ENCODE results near the gene ALG2. TPM values are rescaled to one million over a fixed set of nuclear protein-coding genes. Genes with fewer than 3 reads are reported as not detected.
A peak's percentile ranks its signal among the peaks of the same experiment; 100 is the strongest.

Gene ALG2
- total RNA-seq, 4 donors from 2014 or later, result 23.8 to 31.1 (median 28.1) TPM

DNA sequence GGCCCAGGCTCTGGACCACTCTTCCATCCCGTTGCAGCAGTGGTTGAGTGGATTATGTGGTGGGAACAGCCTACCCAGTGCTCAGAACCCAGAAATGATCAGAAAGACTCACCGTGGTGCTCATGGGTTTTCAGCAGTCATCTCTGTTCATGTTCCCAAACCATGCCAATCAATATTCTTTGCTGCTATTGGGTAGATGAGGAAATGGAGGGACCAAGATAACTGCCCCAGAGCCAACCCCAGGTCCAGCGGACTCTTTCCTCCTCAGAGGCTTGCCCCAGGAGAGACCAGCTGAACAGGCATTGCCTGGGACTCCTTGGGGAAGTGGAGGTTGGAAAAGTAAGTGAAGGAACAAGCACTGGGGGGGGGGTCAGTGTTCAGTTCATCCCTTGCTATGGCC, 38.1 kb downstream of the ALG2 start:
- TF ChIP-seq, protein P1, sequence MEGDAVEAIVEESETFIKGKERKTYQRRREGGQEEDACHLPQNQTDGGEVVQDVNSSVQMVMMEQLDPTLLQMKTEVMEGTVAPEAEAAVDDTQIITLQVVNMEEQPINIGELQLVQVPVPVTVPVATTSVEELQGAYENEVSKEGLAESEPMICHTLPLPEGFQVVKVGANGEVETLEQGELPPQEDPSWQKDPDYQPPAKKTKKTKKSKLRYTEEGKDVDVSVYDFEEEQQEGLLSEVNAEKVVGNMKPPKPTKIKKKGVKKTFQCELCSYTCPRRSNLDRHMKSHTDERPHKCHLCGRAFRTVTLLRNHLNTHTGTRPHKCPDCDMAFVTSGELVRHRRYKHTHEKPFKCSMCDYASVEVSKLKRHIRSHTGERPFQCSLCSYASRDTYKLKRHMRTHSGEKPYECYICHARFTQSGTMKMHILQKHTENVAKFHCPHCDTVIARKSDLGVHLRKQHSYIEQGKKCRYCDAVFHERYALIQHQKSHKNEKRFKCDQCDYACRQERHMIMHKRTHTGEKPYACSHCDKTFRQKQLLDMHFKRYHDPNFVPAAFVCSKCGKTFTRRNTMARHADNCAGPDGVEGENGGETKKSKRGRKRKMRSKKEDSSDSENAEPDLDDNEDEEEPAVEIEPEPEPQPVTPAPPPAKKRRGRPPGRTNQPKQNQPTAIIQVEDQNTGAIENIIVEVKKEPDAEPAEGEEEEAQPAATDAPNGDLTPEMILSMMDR (IDR thresholded peaks at IDR 0.05), result no peak
- TF ChIP-seq POLR2A (IDR thresholded peaks at IDR 0.05), result no peak
- peak in 1 of 2 donors; percentile 68 for DNase-seq (ENCODE audit: low spot score in 2 of 2)
- intact Hi-C loops (cut with DNase I; ENCODE audit: low total_unique reads), result loop anchor here (10.0 kb wide), 1 partner anchor 1251 kb away; no protein-coding TSS in a partner anchor
- WGBS, 2 donors, result 87 to 92% methylated on average over 3 of the region's 3 CpGs
- no peak overlapping the region for H3K4me3 ChIP-seq (ENCODE audit: low read depth, poor library complexity, severe bottlenecking)

GRCh38 chr9:99182356-99182755, 39.4 kb downstream of the ALG2 start:
- DNase-seq (ENCODE audit: low spot score in 2 of 2), result peak in 1 of 2 donors; percentile 10
- WGBS, 2 donors, result 85 to 93% methylated on average over 3 of the region's 3 CpGs
- intact Hi-C loops (cut with DNase I; ENCODE audit: low total_unique reads), result loop anchor here (10.0 kb wide), 1 partner anchor 1252 kb away; no protein-coding TSS in a partner anchor
- no peak overlapping the region for H3K4me3 ChIP-seq (ENCODE audit: low read depth, poor library complexity, severe bottlenecking)
- TF ChIP-seq, protein P1 (IDR thresholded peaks at IDR 0.05), result no peak
- TF ChIP-seq POLR2A (IDR thresholded peaks at IDR 0.05), result no peak

DNA sequence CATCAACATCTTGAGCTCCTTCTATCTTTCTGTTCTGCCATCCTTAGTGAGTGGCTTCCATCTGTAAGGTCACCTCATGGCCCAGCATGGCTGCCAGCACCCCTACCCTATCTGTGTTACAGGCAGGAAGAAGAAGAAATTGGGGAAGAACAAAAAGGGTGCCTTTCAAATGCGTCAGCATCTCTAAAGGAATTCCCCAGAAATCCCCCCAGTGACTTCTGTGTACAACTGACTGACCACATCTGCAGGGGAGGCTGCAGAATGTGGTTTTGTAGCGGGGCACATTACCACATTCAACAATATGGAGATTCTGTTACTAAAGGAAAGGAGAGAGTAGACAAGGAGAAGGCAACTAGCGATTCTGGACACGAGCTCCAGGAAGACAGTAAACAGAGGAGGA, 40.1 kb downstream of the ALG2 start:
- intact Hi-C loops (cut with DNase I; ENCODE audit: low total_unique reads), result loop anchor here (10.0 kb wide), 1 partner anchor 1253 kb away; no protein-coding TSS in a partner anchor
- WGBS, 2 donors, result 83 to 88% methylated on average over 4 of the region's 4 CpGs
- DNase-seq (ENCODE audit: low spot score in 2 of 2), result peak in 1 of 2 donors; percentile 15
- no peak overlapping the region for H3K4me3 ChIP-seq (ENCODE audit: low read depth, poor library complexity, severe bottlenecking)
- TF ChIP-seq, protein P1 (IDR thresholded peaks at IDR 0.05), result no peak
- no peak for TF ChIP-seq POLR2A (IDR thresholded peaks at IDR 0.05)

DNA sequence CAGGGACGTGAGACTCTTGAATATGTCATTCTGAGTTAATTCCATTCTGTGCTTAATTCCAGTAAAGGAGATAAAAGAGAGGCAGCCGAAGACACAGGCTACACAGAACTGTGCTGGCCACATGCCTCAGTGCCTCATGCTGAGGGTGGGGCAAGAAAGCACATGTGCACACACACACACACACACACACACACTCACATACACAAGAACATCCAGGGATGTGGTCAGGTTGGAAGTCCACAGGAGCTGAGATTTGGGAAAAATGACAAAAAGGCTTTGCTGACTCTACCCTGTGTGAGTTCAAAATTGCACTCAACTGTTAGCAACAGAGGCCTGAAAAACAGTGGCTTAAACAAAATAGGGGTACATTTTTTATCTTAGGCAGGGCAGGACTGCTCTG, 40.5 kb downstream of the ALG2 start:
- no peak for TF ChIP-seq POLR2A (IDR thresholded peaks at IDR 0.05)
- TF ChIP-seq, protein P1 (IDR thresholded peaks at IDR 0.05), result no peak
- no peak for DNase-seq (ENCODE audit: low spot score in 2 of 2)
- no peak overlapping the region for H3K4me3 ChIP-seq (ENCODE audit: low read depth, poor library complexity, severe bottlenecking)
- intact Hi-C loops (cut with DNase I; ENCODE audit: low total_unique reads), result loop anchor here (10.0 kb wide), 1 partner anchor 1254 kb away; no protein-coding TSS in a partner anchor
- 64 to 68% methylated on average over 2 of the region's 2 CpGs for WGBS, 2 donors

DNA sequence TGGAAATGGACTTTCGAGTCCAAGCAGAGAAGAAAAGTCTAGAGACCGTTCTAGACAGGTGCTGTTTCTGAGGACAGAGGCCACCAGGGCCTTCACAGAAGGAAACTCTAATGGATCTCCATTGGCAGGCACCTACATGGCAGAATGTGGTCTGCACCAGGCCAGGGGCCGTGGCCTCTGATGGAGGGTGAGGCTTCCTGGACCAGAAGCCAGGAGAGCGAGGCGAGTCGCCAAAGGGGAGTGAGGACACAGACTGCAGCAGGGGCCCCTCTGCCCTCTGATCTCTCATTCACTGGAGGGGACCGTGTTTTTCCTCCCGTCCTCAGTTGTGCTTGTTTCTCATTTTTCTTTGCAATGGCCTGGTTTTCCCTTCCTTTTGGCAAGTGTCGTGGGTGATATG, 41.1 kb downstream of the ALG2 start:
- intact Hi-C loops (cut with DNase I; ENCODE audit: low total_unique reads), result loop anchor here (10.0 kb wide), 1 partner anchor 1254 kb away; no protein-coding TSS in a partner anchor
- DNase-seq (ENCODE audit: low spot score in 2 of 2), result peak in 1 of 2 donors; percentile 78
- TF ChIP-seq, protein P1 (IDR thresholded peaks at IDR 0.05), result no peak
- no peak for TF ChIP-seq POLR2A (IDR thresholded peaks at IDR 0.05)
- WGBS, 2 donors, result 87 to 91% methylated on average over 9 of the region's 9 CpGs
- no peak overlapping the region for H3K4me3 ChIP-seq (ENCODE audit: low read depth, poor library complexity, severe bottlenecking)

GRCh38 chr9:99180199-99180598, 41.5 kb downstream of the ALG2 start:
- no peak overlapping the region for H3K4me3 ChIP-seq (ENCODE audit: low read depth, poor library complexity, severe bottlenecking)
- WGBS, 2 donors, result 88 to 96% methylated on average over 1 of the region's 1 CpG
- TF ChIP-seq, protein P1 (IDR thresholded peaks at IDR 0.05), result no peak
- no peak for TF ChIP-seq POLR2A (IDR thresholded peaks at IDR 0.05)
- no peak for DNase-seq (ENCODE audit: low spot score in 2 of 2)
- intact Hi-C loops (cut with DNase I; ENCODE audit: low total_unique reads), result loop anchor here (10.0 kb wide), 1 partner anchor 1255 kb away; no protein-coding TSS in a partner anchor
